SHP77 (cell line): ENCODE measurements around the gene MAGOH.

Experiments used
- DNase-seq, 2 experiments: peaks; one replicate each; lab custom pipeline; 2025; lab: John Stamatoyannopoulos, UW

MAGOH gene

GRCh38 chr1:53270873-53271272 is 32.6 kb upstream of the MAGOH start:
- no peak for DNase-seq

DNA sequence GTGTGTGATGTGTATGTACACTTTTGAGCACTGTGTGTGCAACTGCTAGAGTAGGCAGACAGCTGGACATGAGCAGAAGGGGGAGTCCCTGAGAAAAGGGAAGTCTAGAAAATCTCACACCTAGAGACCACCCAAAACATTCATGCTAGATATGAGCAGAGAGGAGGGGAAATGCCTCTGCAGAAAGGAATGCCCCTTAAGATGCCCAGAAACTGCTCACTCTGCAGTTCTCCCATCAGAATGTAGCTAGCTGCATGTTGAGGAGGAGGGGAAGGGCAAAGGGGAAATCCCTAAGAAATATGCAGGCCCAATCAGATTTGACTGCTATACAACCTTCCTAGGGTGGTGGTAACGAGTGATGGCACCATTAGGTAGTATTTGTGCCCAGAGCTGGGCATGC is 31.8 kb upstream of the MAGOH start:
- DNase-seq = no peak

GRCh38 chr1:53267761-53268160 is 29.4 kb upstream of the MAGOH start:
- DNase-seq = no peak

- DNase-seq = no peak
Measured at GRCh38 chr1:53266038-53266437, 27.7 kb upstream of the MAGOH start.

DNA sequence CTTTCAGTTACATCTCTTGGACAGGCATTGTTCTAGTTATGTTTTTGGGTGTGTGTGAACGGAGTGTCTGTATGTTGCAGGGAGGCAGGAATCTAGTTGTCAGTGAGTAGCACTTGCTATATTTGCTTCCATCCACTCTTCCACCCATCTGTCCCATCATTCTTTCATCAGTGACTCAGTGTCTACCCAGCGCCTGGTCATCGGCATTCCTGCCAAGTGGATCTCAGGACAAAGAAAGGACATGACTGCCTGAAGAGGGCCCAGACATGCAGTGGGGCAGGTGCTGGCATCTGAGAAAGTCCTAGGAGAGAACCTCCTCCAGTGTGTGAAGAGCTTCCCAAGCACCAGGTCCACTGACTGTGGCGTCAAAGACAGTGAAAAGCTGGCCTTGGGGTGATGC is 27.3 kb upstream of the MAGOH start:
- no peak for DNase-seq

GRCh38 chr1:53264048-53264447 is 25.7 kb upstream of the MAGOH start:
- DNase-seq = no peak

GRCh38 chr1:53262000-53262399 is 23.7 kb upstream of the MAGOH start:
- DNase-seq = no peak

GRCh38 chr1:53260631-53261247 is 22.4 kb upstream of the MAGOH start:
- DNase-seq = no peak

DNA sequence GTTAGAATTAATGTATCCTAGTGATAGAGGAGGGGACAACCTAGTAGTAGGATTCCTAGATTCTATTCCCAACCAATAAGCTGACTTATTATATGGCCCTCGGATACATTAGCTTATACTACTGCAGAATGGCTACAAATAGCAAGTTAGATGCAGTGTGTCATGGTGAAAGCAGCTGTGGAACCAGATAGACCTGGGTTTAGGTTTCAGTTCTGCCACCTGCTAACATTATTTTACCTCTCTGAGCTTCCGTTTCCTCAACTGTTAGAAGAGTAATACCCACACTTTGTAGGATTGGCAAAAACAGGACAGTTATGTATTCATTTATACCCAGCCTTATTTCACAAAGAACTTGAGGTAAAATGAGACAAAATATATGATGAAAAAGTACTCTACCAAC is 21.6 kb upstream of the MAGOH start:
- DNase-seq = no peak

- DNase-seq = no peak
Measured at GRCh38 chr1:53258216-53258615, 19.9 kb upstream of the MAGOH start.

DNA sequence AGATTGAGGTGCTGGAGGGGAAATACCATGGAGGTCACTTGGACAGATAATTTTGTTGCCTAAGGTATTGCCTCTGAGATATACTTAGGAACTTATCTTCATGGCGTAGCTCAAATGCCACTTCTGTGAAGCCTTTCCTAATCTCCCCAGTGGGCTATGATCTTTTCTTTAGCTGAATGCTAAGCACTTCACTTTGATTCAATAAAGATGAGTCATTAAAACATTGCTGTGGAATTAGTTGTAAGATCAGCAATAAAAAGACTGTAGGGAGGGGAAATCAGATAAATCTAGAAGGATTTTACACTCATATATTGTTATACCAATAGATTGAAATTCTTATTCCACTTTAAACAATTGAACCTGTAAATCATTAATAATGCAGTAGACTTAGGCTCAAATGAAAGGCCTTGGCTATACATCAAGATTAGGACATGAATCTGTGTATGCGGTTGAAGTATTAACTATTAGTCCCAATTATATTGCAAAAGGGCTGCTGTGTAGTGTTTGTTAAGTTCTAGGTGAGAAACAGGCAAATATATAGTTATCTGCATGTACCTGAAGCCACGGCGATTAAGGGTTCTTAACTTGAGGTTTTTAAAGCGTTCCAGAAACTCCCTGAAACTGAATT is 19.2 kb upstream of the MAGOH start:
- DNase-seq = no peak

DNA sequence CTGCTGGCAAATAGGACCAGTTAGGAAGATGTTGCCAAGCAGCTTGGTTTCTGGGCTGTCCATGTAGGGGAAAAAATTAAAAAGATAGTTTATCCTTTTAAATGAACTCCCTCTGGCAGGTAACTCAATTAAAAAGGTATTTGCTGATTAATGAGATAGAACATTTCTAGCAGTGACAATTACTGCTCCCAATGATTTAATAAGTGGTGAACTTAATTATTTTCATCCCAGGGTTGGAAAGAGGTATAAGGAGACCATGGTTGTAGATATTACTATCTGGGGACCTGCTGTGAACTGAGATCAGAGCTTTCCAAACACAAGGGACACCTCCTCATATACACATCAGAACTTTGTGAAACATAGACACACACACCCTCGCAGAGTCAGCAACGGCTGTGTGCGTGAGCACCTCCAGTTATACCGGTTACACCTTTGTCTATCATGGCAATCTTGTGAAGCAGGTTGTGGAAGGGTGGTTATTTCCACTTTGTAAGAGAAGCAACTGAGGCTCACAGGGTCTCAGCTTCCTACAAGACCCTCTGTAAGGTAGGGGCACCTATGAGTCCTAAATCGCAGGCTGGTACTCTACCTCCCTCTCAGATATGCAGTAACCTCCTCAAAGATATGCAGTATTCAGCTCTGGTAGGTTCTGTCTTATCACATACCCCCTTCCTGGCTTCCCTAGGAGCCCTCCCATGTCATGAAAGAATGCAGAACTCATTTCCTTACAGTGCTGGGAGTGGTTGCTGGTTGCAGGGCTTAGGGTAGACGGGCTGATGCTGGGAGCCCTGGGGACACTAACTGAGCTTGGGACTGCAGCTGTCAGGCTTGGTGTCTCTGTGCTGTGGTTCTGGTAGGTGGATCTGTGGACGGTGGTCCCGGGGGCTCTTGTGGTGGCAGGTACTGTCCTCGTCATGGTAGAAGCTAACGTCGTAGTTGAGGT is 18.5 kb upstream of the MAGOH start:
- no peak for DNase-seq

DNA sequence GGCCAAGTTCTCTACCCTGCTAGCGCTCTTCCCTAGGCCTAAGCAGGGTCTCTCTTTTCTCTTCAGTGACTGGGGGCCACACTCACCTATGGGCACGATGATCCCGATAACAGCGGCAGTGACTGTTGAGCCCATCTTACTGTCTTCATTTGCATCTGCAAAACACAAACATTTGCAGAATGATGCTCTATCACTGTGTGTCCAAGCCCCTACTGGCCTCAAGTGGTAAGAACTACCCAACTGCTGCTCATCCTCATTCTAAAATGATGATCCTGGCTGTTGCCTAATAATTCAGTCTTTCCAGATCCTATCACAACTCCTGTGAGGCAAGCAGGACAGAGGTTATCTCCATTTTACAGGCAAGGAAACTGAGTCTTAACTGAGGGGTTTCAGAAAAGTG is 16.7 kb upstream of the MAGOH start:
- DNase-seq = no peak

DNA sequence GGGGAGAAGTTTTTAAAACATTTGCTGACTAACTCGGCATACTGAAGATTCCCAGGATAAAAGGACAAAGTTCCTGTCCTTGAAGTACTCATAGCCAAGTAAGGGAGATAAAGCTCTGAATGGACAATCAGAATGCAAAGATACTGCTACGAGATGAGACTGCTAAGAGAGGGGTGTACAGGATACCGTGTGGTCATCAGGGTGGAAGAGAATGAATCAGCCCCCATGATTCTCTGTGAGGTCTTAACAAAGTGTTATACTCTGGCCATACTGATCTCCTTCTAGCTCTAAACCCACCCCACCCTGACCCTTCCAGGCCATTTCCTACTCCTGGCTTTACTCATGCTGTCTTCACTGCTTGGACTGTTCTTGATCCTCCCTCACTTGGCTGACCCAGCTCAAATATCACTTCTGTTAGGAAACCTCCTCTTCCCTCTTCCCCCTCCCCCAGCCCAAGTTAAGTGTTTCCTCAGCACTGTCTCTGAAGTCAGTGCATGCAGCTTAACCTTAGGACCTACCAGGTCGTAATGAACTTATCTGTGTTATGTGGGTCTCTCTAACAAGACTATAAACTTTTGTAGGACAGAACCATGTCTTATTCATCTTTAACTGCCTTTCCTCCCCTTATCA is 15.8 kb upstream of the MAGOH start:
- no peak for DNase-seq

DNA sequence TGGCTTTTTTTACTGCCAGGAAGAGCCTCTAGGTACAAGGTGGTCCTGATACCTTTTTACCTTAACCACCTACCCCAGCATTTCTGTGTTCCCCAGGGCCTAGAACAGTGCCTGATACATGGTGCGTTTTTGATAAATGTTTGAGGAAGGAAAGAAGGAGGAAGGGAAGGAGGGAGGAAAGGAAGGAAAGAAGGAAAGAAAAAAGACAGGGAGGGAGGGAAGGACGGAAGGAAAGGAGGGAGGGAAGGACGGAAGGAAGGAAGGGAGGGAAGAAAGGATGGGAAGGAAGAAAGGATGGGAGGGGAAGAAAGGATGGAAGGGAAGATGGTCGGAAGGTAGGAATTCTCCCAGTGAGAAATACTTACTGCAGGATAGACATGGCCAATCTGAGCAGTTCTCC is 12.0 kb upstream of the MAGOH start:
- no peak for DNase-seq

GRCh38 chr1:53249706-53250105 is 11.4 kb upstream of the MAGOH start:
- no peak for DNase-seq

- no peak for DNase-seq
Measured at GRCh38 chr1:53246261-53247134, 8.2 kb upstream of the MAGOH start.

DNA sequence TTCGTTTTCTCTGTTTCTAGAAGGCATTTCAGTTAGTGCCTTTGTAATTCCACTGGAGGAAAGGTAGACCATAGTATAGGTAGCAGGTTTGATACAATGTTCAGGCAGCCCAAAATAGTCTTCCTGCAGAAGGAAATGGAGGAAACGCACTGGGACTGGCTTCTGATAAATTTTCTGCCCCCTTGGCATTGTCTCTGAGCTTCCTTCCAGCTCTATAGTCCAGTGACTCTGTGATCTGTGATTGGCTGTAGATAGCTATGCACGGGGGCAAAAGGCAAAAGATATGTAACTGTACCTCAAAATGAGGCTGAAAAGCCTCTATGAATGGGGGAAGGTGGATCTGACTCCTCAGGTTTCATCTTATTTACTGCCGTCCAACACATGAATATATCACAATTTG is 5.8 kb upstream of the MAGOH start:
- DNase-seq = no peak

DNA sequence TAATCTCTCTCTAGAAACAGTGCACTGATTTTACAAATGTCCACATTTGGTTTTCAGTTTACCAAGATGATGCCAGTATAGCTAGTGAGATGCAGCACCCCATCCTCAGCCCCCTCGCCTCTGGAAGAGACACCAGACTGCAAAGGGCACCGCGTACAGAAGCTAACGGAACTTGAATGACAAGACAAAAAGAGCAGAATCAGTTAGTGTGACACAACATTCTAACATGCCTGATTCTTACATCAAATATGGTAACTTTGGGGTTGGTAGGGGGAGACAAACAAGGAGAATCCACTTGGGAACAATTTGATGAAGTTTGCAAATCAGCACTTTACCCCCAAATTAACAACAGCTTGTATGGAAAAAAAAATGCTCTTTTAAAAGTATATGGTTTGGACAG is 4.1 kb upstream of the MAGOH start:
- no peak for DNase-seq

DNA sequence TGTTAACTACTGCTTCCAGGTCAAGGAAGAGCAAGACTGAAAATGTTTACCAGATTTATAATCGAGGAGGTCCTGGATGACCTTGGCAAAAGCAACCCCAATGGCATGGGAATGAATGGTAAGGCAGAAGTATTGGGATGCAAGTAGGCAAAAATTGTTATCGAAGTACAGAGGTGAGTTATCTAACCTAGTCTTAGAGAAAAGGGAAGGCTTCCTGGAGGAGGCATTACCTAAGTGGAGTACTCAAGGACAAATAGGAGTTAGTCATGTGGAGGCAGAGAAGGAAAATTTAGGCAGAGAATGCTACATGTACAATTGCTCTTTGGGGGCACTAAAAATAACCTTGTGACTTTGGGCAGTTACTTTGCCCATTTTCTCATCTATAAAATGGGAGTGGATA is 3.5 kb upstream of the MAGOH start:
- DNase-seq = no peak

DNA sequence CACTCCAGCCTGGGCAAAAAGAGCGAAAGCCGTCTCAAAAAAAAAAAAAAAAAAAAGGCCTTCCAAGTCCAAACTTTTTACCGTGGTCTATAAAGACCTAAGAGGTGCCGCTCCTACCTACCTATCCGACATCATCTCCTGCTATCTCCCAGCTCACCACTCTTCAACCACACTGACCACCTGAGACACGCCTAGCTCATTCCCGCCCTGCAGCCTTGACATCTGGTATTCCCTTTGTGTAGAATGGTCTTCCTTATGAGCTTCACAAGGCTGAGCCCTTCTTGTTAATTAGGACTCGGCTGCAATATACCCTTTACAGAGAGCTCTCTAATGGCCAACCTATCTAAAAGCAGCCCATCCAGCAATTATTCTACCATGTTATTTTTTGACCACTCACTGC is 680 bp downstream of the MAGOH start:
- no peak for DNase-seq

DNA sequence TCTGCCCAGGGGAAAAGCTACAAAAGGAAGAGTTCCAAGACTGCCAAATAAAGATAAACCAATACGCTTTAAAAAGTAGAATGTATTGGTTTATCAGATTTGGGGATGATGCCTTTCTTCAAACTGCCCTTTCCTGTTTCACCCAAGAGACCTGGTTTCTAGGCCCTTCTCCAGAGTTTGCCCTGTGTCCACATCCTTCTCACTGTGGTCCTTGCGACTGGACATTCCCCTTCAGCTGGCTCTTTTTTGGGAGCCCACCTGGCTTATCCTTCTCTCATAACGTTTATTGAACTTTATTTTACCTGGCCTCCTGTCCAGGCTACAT is 17.4 kb downstream of the MAGOH start:
- DNase-seq = no peak
